M059J (cell line): Measurements from ENCODE around the gene EVX1. TPM values are rescaled to one million over a fixed set of nuclear protein-coding genes. Genes with fewer than 3 reads are reported as not detected.

ENCODE experiments used
- DNase-seq: peaks from one replicate; pipeline ENCODE4 v3.0.0-alpha.2; 2012; ENCODE audit warnings: low read depth
- total RNA-seq: library from RNA; depleted of rRNA; stranded (reverse); fragments of >200 nt; shearing (Covaris generic); gene quantifications from 2 replicates; pipeline ENCODE4 v1.2.3, GENCODE V29; 2014

The EVX1 gene
- total RNA-seq, 1 experiment from 2014 or later, result not detected

- no peak for DNase-seq
These were observed 37.0 kb upstream of the EVX1 start for GRCh38 chr7:27205325-27206280.

- DNase-seq, result no peak
These were observed 35.1 kb upstream of the EVX1 start for GRCh38 chr7:27207348-27207985.

GRCh38 chr7:27208998-27209397 lies 33.6 kb upstream of the EVX1 start:
- no peak for DNase-seq

GRCh38 chr7:27209933-27210440 lies 32.6 kb upstream of the EVX1 start:
- DNase-seq, result no peak

- DNase-seq, result peak; percentile 28
These were observed 32.0 kb upstream of the EVX1 start for GRCh38 chr7:27210441-27211083.

- no peak for DNase-seq
These were observed 31.5 kb upstream of the EVX1 start for GRCh38 chr7:27211084-27211446.

GRCh38 chr7:27211764-27212204 lies 30.8 kb upstream of the EVX1 start:
- no peak for DNase-seq

GRCh38 chr7:27212497-27213432 lies 29.8 kb upstream of the EVX1 start:
- no peak for DNase-seq

- DNase-seq, result no peak
These were observed 29.0 kb upstream of the EVX1 start for GRCh38 chr7:27213433-27214238.

GRCh38 chr7:27214239-27214950 lies 28.2 kb upstream of the EVX1 start:
- peak; percentile 31 for DNase-seq

- no peak for DNase-seq
These were observed 27.2 kb upstream of the EVX1 start for GRCh38 chr7:27215356-27215755.

- DNase-seq, result no peak
These were observed 24.7 kb upstream of the EVX1 start for GRCh38 chr7:27217951-27218350.

- no peak for DNase-seq
These were observed 22.8 kb upstream of the EVX1 start for GRCh38 chr7:27219821-27220220.

GRCh38 chr7:27220440-27220955 lies 22.1 kb upstream of the EVX1 start:
- DNase-seq, result no peak

- DNase-seq, result peak; percentile 46
These were observed 21.3 kb upstream of the EVX1 start for GRCh38 chr7:27221201-27221797.

- no peak for DNase-seq
These were observed 18.5 kb upstream of the EVX1 start for GRCh38 chr7:27223941-27224575.

- no peak for DNase-seq
These were observed 17.3 kb upstream of the EVX1 start for GRCh38 chr7:27224983-27225934.
